Activated T-cell treated with anti-CD3 and anti-CD28 coated beads, Interleukin-2, amount 50 U/mL, for 72 hours (primary cell): ENCODE results near the gene GMDS. TPM values are rescaled to one million over a fixed set of nuclear protein-coding genes. Genes with fewer than 3 reads are reported as not detected.

Source experiments
- ATAC-seq, 2 donors: fragments of 150-1000 bp; cut with Tn5 transposase; replicated peaks in 1 of 2; 2 replicates each; pipeline ENCODE4 v1.10.0; 2021; ENCODE audit warnings: moderate library complexity in 2 of 2, mild to moderate bottlenecking in 1 of 2
- DNase-seq, 2 donors: peaks; one replicate each; pipeline ENCODE4 v3.0.0; 2021 to 2022; ENCODE audit warnings: mixed read lengths in 1 of 2
- H3K27ac Mint-ChIP-seq: one replicate; pipeline ENCODE4 v1.8.0; 2022; ENCODE audit warnings: mild to moderate bottlenecking, moderate library complexity, mixed read lengths
- H3K27me3 Mint-ChIP-seq: one replicate; pipeline ENCODE4 v1.8.0; 2022; ENCODE audit warnings: low read depth, mixed read lengths
- H3K36me3 Mint-ChIP-seq, 2 donors: one replicate each; pipeline ENCODE4 v1.8.0; 2022; ENCODE audit warnings: mixed read lengths in 2 of 2, mild to moderate bottlenecking in 1 of 2; ENCODE audit not compliant: insufficient read depth in 2 of 2
- H3K4me1 Mint-ChIP-seq: one replicate; pipeline ENCODE4 v1.8.0; 2022; ENCODE audit warnings: low read depth, mixed read lengths
- H3K4me3 Mint-ChIP-seq, 2 donors: one replicate each; pipeline ENCODE4 v1.8.0; 2022; ENCODE audit warnings: mild to moderate bottlenecking in 2 of 2, mixed read lengths in 2 of 2, moderate library complexity in 2 of 2
- H3K9me3 Mint-ChIP-seq, 2 donors: one replicate each; pipeline ENCODE4 v1.8.0; 2022; ENCODE audit warnings: mixed read lengths in 2 of 2
- total RNA-seq, 2 donors: library from RNA; stranded (reverse); gene quantifications; one replicate each; pipeline ENCODE4 v1.2.3, GENCODE V29; 2022

The GMDS gene
- total RNA-seq, 2 donors from 2014 or later = 23.8 to 33.0 TPM

- no peak for ATAC-seq
- H3K36me3 Mint-ChIP-seq = no peaks in the 10 kb centered on the region
- no peak overlapping the region for H3K27ac Mint-ChIP-seq
These were observed 116.2 kb downstream of the GMDS start for GRCh38 chr6:2129182-2129621.

GRCh38 chr6:2127484-2127911, 117.9 kb downstream of the GMDS start:
- peaks cover 9% of the 10 kb centered on the region for H3K27me3 Mint-ChIP-seq
- no peak overlapping the region for H3K27ac Mint-ChIP-seq
- no peaks in the 10 kb centered on the region for H3K9me3 Mint-ChIP-seq
- DNase-seq (peak; percentile 56 to 57), ATAC-seq (peak; percentile 97 to 98)
- peak overlapping the region; percentile 58 to 66 for H3K4me3 Mint-ChIP-seq
- no peaks in the 10 kb centered on the region for H3K36me3 Mint-ChIP-seq
- peaks cover 29% of the 10 kb centered on the region for H3K4me1 Mint-ChIP-seq

More at GRCh38 chr6:2129182-2129621, 116.2 kb downstream of the GMDS start:
- DNase-seq = no peak
- Mint-ChIP-seq H3K4me1 (peaks cover 29% of the 10 kb centered on the region), H3K9me3 (no peaks in the 10 kb centered on the region), H3K4me3 (peak overlapping the region in 1 of 2 donors; percentile 13), H3K27me3 (peaks cover 9% of the 10 kb centered on the region)

- ATAC-seq = no peak
- no peak overlapping the region for H3K27ac Mint-ChIP-seq
- no peaks in the 10 kb centered on the region for H3K36me3 Mint-ChIP-seq
- H3K9me3 Mint-ChIP-seq = no peaks in the 10 kb centered on the region
- no peak for DNase-seq
- H3K27me3 Mint-ChIP-seq = peaks cover 9% of the 10 kb centered on the region
- no peak overlapping the region for H3K4me3 Mint-ChIP-seq
- H3K4me1 Mint-ChIP-seq = peaks cover 35% of the 10 kb centered on the region
These were observed 119.1 kb downstream of the GMDS start for GRCh38 chr6:2126351-2126750.

- Mint-ChIP-seq H3K4me1 (peaks cover 43% of the 10 kb centered on the region), H3K27ac (no peak overlapping the region), H3K36me3 (no peaks in the 10 kb centered on the region), H3K27me3 (peaks cover 9% of the 10 kb centered on the region), H3K9me3 (no peaks in the 10 kb centered on the region), H3K4me3 (no peak overlapping the region)
- no peak for ATAC-seq
- no peak for DNase-seq
These were observed 120.2 kb downstream of the GMDS start for GRCh38 chr6:2125158-2125557.

- no peaks in the 10 kb centered on the region for H3K36me3 Mint-ChIP-seq
- no peak overlapping the region for H3K4me3 Mint-ChIP-seq
- peaks cover 38% of the 10 kb centered on the region for H3K4me1 Mint-ChIP-seq
- DNase-seq = no peak
- H3K27ac Mint-ChIP-seq = no peak overlapping the region
- peaks cover 4% of the 10 kb centered on the region for H3K27me3 Mint-ChIP-seq
- no peak for ATAC-seq
- no peaks in the 10 kb centered on the region for H3K9me3 Mint-ChIP-seq
These were observed 121.1 kb downstream of the GMDS start for GRCh38 chr6:2124260-2124709.

GRCh38 chr6:2120912-2121311, 124.5 kb downstream of the GMDS start:
- DNase-seq (no peak), ATAC-seq (no peak)
- peaks cover 14% of the 10 kb centered on the region for H3K4me1 Mint-ChIP-seq
- H3K36me3 Mint-ChIP-seq = no peaks in the 10 kb centered on the region
- no peak overlapping the region for H3K27ac Mint-ChIP-seq
- no peak overlapping the region for H3K4me3 Mint-ChIP-seq
- H3K9me3 Mint-ChIP-seq = no peaks in the 10 kb centered on the region
- no peaks in the 10 kb centered on the region for H3K27me3 Mint-ChIP-seq

- ATAC-seq (no peak), DNase-seq (no peak)
- no peaks in the 10 kb centered on the region for H3K36me3 Mint-ChIP-seq
- no peak overlapping the region for H3K4me3 Mint-ChIP-seq
- no peaks in the 10 kb centered on the region for H3K27me3 Mint-ChIP-seq
- peaks cover 14% of the 10 kb centered on the region for H3K4me1 Mint-ChIP-seq
- H3K27ac Mint-ChIP-seq = no peak overlapping the region
- no peaks in the 10 kb centered on the region for H3K9me3 Mint-ChIP-seq
These were observed 126.1 kb downstream of the GMDS start for GRCh38 chr6:2119275-2119674.

- Mint-ChIP-seq H3K4me3 (no peak overlapping the region), H3K27me3 (peaks cover 10% of the 10 kb centered on the region), H3K4me1 (peaks cover 14% of the 10 kb centered on the region), H3K27ac (no peak overlapping the region), H3K36me3 (no peaks in the 10 kb centered on the region), H3K9me3 (no peaks in the 10 kb centered on the region)
- no peak for ATAC-seq
- no peak for DNase-seq
These were observed 127.3 kb downstream of the GMDS start for GRCh38 chr6:2118136-2118535.

- Mint-ChIP-seq H3K27me3 (peaks cover 17% of the 10 kb centered on the region), H3K27ac (no peak overlapping the region), H3K4me1 (peaks cover 14% of the 10 kb centered on the region), H3K36me3 (no peaks in the 10 kb centered on the region), H3K4me3 (no peak overlapping the region), H3K9me3 (no peaks in the 10 kb centered on the region)
- no peak for ATAC-seq
- no peak for DNase-seq
These were observed 128.0 kb downstream of the GMDS start for GRCh38 chr6:2117447-2117846.

- no peak for ATAC-seq
- Mint-ChIP-seq H3K9me3 (no peaks in the 10 kb centered on the region), H3K4me3 (no peak overlapping the region), H3K27ac (no peak overlapping the region), H3K27me3 (peaks cover 18% of the 10 kb centered on the region), H3K4me1 (peaks cover 16% of the 10 kb centered on the region), H3K36me3 (no peaks in the 10 kb centered on the region)
- DNase-seq = no peak
These were observed 128.9 kb downstream of the GMDS start for GRCh38 chr6:2116496-2116895.

- DNase-seq (no peak), ATAC-seq (no peak)
- no peaks in the 10 kb centered on the region for H3K36me3 Mint-ChIP-seq
- H3K27me3 Mint-ChIP-seq = peaks cover 18% of the 10 kb centered on the region
- no peak overlapping the region for H3K4me3 Mint-ChIP-seq
- H3K27ac Mint-ChIP-seq = no peak overlapping the region
- no peaks in the 10 kb centered on the region for H3K9me3 Mint-ChIP-seq
- H3K4me1 Mint-ChIP-seq = peaks cover 26% of the 10 kb centered on the region
These were observed 131.3 kb downstream of the GMDS start for GRCh38 chr6:2114100-2114499.

- Mint-ChIP-seq H3K9me3 (no peaks in the 10 kb centered on the region), H3K27me3 (peaks cover 18% of the 10 kb centered on the region), H3K4me3 (peak overlapping the region; percentile 78 to 98), H3K36me3 (no peaks in the 10 kb centered on the region), H3K4me1 (peaks cover 26% of the 10 kb centered on the region), H3K27ac (peak overlapping the region; percentile 99)
- ATAC-seq (peak; percentile 83 to 92), DNase-seq (peak in 1 of 2 donors; percentile 18)
These were observed 134.2 kb downstream of the GMDS start for GRCh38 chr6:2111162-2111677.

GRCh38 chr6:2110504-2110903, 134.9 kb downstream of the GMDS start:
- no peaks in the 10 kb centered on the region for H3K9me3 Mint-ChIP-seq
- H3K27me3 Mint-ChIP-seq = peaks cover 18% of the 10 kb centered on the region
- H3K4me3 Mint-ChIP-seq = peak overlapping the region; percentile 78 to 98
- peak; percentile 74 to 83 for ATAC-seq
- H3K36me3 Mint-ChIP-seq = no peaks in the 10 kb centered on the region
- H3K27ac Mint-ChIP-seq = peak overlapping the region; percentile 99
- H3K4me1 Mint-ChIP-seq = peaks cover 26% of the 10 kb centered on the region
- no peak for DNase-seq

GRCh38 chr6:2109796-2110195, 135.6 kb downstream of the GMDS start:
- no peaks in the 10 kb centered on the region for H3K9me3 Mint-ChIP-seq
- ATAC-seq = no peak
- peaks cover 18% of the 10 kb centered on the region for H3K27me3 Mint-ChIP-seq
- DNase-seq = no peak
- no peak overlapping the region for H3K4me3 Mint-ChIP-seq
- no peaks in the 10 kb centered on the region for H3K36me3 Mint-ChIP-seq
- peaks cover 26% of the 10 kb centered on the region for H3K4me1 Mint-ChIP-seq
- H3K27ac Mint-ChIP-seq = no peak overlapping the region
